Thyroid gland (tissue), 4 donors: ENCODE data around the gene KLK1.

Experiments
- POLR2A ChIP-seq, 2 donors: fragments of 450-650 bp; IDR thresholded peaks; one replicate each; pipeline ENCODE4 v1.6.1; 2017; ENCODE audit warnings: antibody characterized with exemption in 2 of 2, mild to moderate bottlenecking in 2 of 2, moderate library complexity in 1 of 2
- TF ChIP-seq, protein P1 (sequence below), 6 experiments: fragments of 200-600 bp in 3 of 6; fragments of 450-650 bp in 3 of 6; sonication (generic) in 3 of 6; IDR thresholded peaks; one replicate each; pipeline ENCODE4 v1.5.1; 2016 to 2019; ENCODE audit warnings: antibody characterized with exemption in 6 of 6, mild to moderate bottlenecking in 2 of 6, inconsistent platforms in 1 of 6, moderate library complexity in 1 of 6

DNA sequence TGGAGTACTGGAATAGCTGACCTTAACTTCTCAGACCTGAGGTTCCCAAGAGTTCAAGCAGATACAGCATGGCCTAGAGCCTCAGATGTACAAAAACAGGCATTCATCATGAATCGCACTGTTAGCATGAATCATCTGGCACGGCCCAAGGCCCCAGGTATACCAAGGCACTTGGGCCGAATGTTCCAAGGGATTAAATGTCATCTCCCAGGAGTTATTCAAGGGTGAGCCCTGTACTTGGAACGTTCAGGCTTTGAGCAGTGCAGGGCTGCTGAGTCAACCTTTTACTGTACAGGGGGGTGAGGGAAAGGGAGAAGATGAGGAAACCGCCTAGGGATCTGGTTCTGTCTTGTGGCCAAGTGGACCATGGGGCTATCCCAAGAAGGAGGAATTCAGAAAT lies 37.4 kb upstream of the KLK1 start:
- TF ChIP-seq, protein P1, sequence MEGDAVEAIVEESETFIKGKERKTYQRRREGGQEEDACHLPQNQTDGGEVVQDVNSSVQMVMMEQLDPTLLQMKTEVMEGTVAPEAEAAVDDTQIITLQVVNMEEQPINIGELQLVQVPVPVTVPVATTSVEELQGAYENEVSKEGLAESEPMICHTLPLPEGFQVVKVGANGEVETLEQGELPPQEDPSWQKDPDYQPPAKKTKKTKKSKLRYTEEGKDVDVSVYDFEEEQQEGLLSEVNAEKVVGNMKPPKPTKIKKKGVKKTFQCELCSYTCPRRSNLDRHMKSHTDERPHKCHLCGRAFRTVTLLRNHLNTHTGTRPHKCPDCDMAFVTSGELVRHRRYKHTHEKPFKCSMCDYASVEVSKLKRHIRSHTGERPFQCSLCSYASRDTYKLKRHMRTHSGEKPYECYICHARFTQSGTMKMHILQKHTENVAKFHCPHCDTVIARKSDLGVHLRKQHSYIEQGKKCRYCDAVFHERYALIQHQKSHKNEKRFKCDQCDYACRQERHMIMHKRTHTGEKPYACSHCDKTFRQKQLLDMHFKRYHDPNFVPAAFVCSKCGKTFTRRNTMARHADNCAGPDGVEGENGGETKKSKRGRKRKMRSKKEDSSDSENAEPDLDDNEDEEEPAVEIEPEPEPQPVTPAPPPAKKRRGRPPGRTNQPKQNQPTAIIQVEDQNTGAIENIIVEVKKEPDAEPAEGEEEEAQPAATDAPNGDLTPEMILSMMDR (IDR thresholded peaks at IDR 0.05): no peak
- no peak for TF ChIP-seq POLR2A (IDR thresholded peaks at IDR 0.05)
